Smooth muscle cell (in vitro differentiated cells): ENCODE results near the gene PECR. TPM values are rescaled to one million over a fixed set of nuclear protein-coding genes. Genes with fewer than 3 reads are reported as not detected.
A peak's percentile ranks its signal among the peaks of the same experiment; 100 is the strongest.

Source experiments
- DNase-seq: peaks from one replicate; lab custom pipeline; 2025; ENCODE audit not compliant: unreplicated experiment; lab: John Stamatoyannopoulos, UW
- H2AFZ ChIP-seq: fragments of 200-600 bp; sonication (generic); 2 replicates; pipeline ENCODE4 v1.6.0; 2016; ENCODE audit warnings: antibody characterized with exemption, low read depth, mild to moderate bottlenecking
- H3F3A ChIP-seq: fragments of 200-600 bp; sonication (generic); 2 replicates; pipeline ENCODE4 v1.6.0; 2017; ENCODE audit warnings: antibody characterized with exemption, low read depth
- H3K27ac ChIP-seq: fragments of 200-600 bp; sonication (generic); 2 replicates; pipeline ENCODE4 v1.5.1; 2016; ENCODE audit warnings: low read depth, mild to moderate bottlenecking
- H3K27me3 ChIP-seq: fragments of 200-600 bp; sonication (generic); 2 replicates; pipeline ENCODE4 v1.6.1; 2016; ENCODE audit warnings: low read depth, mild to moderate bottlenecking
- H3K36me3 ChIP-seq: fragments of 200-600 bp; sonication (generic); 2 replicates; pipeline ENCODE4 v1.5.1; 2016; ENCODE audit warnings: low read depth
- H3K4me1 ChIP-seq: fragments of 200-600 bp; sonication (generic); 2 replicates; pipeline ENCODE4 v1.5.1; 2016; ENCODE audit warnings: low read depth
- H3K4me2 ChIP-seq: fragments of 200-600 bp; sonication (generic); 2 replicates; pipeline ENCODE4 v1.6.0; 2016; ENCODE audit warnings: mild to moderate bottlenecking
- H3K4me3 ChIP-seq: fragments of 200-600 bp; sonication (generic); 2 replicates; pipeline ENCODE4 v1.5.1; 2016; ENCODE audit warnings: mild to moderate bottlenecking
- H3K79me2 ChIP-seq: fragments of 200-600 bp; sonication (generic); 2 replicates; pipeline ENCODE4 v1.6.0; 2016; ENCODE audit warnings: low read depth, mild to moderate bottlenecking
- H3K9ac ChIP-seq: fragments of 200-600 bp; sonication (generic); 2 replicates; pipeline ENCODE4 v1.6.0; 2016; ENCODE audit warnings: low read depth
- H3K9me3 ChIP-seq: fragments of 200-600 bp; sonication (generic); replicated peaks from 2 replicates; pipeline ENCODE4 v1.5.1; 2016; ENCODE audit warnings: low read depth
- H4K20me1 ChIP-seq: fragments of 200-600 bp; sonication (generic); 2 replicates; pipeline ENCODE4 v1.6.0; 2016; ENCODE audit warnings: low read depth
- WGBS: methylation state at CpG from one replicate; pipeline ENCODE4 v1.1.7; 2016; ENCODE audit warnings: low lambda C conversion rate; 5-methylcytosine and 5-hydroxymethylcytosine counted together
- polyA plus RNA-seq: library from polyadenylated mRNA; unstranded; fragments of >200 nt; fragmentation: Nextera tagmentation; extraction: Ambion mirVana; gene quantifications from 2 replicates; pipeline ENCODE4 v1.2.1, GENCODE V29; 2016
- total RNA-seq: library from RNA; depleted of rRNA; stranded (reverse); fragments of >200 nt; gene quantifications from 2 replicates; pipeline ENCODE4 v1.2.3, GENCODE V29; 2014
- TF ChIP-seq, protein P1 (sequence below): fragments of 200-600 bp; sonication (generic); IDR thresholded peaks from 2 replicates; pipeline ENCODE4 v1.5.1; 2017; ENCODE audit warnings: borderline replicate concordance, mild to moderate bottlenecking, antibody characterized with exemption; ENCODE audit not compliant: insufficient read depth, poor library complexity, severe bottlenecking

Gene PECR
- total and polyA plus RNA-seq, 2 experiments from 2014 or later = 4.8 to 10.0 TPM

DNA sequence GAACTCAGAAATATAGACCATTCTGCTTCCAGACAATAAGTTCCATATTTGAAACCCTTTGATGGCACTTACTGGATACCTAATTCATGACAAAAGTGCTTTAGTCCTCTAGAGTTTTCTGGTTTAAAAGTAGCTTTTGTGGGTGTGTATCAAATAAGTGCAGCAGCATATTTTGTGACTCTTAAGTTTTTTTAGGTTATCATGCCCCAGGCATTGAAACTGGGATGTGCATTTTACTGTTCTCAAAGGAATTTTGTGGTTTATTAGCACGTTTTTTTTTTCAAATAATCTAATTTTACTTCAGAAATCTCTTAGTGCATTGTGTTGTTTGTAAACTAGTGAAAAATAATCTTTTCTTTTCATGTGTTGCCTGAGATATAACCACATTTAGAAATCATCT, 29.0 kb upstream of the PECR start:
- 24% methylated on average over 1 of the region's 1 CpG for WGBS
- Histone ChIP-seq H3K9me3 (no peaks in the 10 kb centered on the region), H3K9ac (peak overlapping the region; percentile 92), H3K4me1 (peaks cover 40% of the 10 kb centered on the region), H3K79me2 (peaks cover 52% of the 10 kb centered on the region), H3K4me2 (peak overlapping the region; percentile 93), H2AFZ (no peak overlapping the region), H3K36me3 (no peaks in the 10 kb centered on the region), H4K20me1 (peaks cover 9% of the 10 kb centered on the region), H3K27me3 (no peaks in the 10 kb centered on the region), H3K4me3 (peak overlapping the region; percentile 75), H3F3A (peaks cover 33% of the 10 kb centered on the region), H3K27ac (peak overlapping the region; percentile 68)
- DNase-seq = no peak
- TF ChIP-seq, protein P1, sequence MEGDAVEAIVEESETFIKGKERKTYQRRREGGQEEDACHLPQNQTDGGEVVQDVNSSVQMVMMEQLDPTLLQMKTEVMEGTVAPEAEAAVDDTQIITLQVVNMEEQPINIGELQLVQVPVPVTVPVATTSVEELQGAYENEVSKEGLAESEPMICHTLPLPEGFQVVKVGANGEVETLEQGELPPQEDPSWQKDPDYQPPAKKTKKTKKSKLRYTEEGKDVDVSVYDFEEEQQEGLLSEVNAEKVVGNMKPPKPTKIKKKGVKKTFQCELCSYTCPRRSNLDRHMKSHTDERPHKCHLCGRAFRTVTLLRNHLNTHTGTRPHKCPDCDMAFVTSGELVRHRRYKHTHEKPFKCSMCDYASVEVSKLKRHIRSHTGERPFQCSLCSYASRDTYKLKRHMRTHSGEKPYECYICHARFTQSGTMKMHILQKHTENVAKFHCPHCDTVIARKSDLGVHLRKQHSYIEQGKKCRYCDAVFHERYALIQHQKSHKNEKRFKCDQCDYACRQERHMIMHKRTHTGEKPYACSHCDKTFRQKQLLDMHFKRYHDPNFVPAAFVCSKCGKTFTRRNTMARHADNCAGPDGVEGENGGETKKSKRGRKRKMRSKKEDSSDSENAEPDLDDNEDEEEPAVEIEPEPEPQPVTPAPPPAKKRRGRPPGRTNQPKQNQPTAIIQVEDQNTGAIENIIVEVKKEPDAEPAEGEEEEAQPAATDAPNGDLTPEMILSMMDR = no peak

DNA sequence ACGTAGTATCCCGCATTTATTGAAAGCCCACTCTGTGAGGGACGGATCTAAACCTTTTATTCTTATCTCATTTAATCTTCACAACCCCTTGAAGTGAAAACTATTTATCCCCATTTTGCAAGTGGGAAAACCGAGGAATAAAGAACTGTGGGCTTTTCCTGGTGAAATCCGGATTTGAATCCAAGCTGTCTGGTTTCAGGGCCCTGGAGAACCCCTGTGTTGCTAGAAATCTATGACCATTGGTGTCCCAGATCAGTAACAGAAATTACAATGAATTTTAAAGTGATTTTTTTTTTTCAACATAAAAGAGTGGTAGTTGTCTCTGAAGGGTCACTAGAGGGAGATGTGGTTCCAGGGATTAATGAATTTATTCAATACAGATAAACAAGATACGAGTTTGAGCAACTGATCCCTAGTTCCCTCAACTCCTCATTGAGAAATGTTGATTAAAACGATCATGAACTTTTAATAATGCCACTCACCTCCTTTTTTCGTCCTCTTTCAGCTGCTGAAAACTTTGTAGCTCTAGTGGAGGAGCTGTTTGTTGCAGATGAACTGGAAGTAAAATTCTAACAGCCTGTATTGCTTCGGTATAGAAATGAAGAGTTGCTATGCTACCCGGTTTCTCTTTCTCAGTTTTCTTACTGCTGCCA, 28.5 kb upstream of the PECR start:
- Histone ChIP-seq H2AFZ (peak overlapping the region; percentile 75), H3K79me2 (peaks cover 46% of the 10 kb centered on the region)

DNA sequence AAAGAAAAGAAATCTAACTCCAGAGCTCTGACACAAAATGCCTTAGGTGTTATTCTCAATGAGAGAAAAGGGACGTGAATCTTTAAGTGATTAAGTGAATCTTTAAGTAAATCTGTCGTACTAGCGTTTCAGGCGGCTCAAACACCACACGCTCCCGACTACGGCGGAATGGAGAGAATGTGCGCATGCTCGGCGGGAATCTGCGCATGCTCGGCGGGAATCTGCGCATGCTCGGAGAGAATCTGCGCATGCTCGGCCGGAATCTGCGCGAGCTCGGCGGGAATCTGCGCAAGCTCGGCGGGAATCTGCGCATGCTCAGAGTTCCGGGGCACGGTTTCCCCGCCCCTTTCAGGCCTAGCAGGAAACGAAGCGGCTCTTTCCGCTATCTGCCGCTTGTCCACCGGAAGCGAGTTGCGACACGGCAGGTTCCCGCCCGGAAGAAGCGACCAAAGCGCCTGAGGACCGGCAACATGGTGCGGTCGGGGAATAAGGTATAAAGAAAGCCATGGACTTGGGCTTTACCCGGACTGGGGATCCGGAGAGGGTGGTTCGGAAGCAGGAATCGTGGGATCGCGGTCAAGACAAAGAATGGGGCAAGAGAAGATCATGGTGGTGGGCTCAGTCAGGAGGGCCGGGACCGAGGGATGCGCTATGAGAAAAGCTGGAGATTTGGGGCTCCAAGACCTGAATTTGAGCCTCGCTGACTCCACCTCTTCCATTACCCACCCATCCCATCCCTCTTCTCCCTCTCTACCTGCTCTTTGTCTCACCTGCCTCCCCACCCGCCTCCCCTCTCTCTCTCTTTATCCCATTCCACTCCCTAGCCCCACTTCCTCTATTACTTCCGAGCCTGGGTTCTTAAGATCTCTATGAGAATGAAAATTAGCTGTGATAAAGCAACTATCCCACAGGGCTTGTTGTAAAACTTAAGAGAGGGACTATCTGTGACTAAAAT, 27.6 kb upstream of the PECR start, which contains the start of gene XRCC5:
TSS of gene XRCC5 (plus strand) at position 382 of the 955 bp plus-strand sequence. CDS start at position 471, 89 bp downstream.
- H3F3A ChIP-seq = peaks cover 31% of the 10 kb centered on the region
- peak within 1 kb of the TSS; percentile 75 for H3K4me3 ChIP-seq
- no peaks in the 10 kb centered on the region for H3K27me3 ChIP-seq
- under 1% methylated on average over 57 of the region's 57 CpGs for WGBS
- H3K27ac ChIP-seq = peak within 1 kb of the TSS; percentile 75
- H4K20me1 ChIP-seq = peaks cover 9% of the 10 kb centered on the region
- H3K9ac ChIP-seq = peak within 1 kb of the TSS; percentile 92
- H3K9me3 ChIP-seq = no peaks in the 10 kb centered on the region
- H2AFZ ChIP-seq = peak within 1 kb of the TSS; percentile 75
- peaks cover 33% of the 10 kb centered on the region for H3K4me1 ChIP-seq
- H3K79me2 ChIP-seq = peaks cover 44% of the 10 kb centered on the region
- no peaks in the 10 kb centered on the region for H3K36me3 ChIP-seq
- peak within 1 kb of the TSS; percentile 93 for H3K4me2 ChIP-seq
- peak; percentile 91 for DNase-seq
- TF ChIP-seq, protein P1 = no peak

More for the DNA sequence above, 28.5 kb upstream of the PECR start:
- peaks cover 9% of the 10 kb centered on the region for H4K20me1 ChIP-seq
- peak overlapping the region; percentile 93 for H3K4me2 ChIP-seq
- H3K27ac ChIP-seq = peak overlapping the region; percentile 68
- no peak for DNase-seq
- no peaks in the 10 kb centered on the region for H3K36me3 ChIP-seq
- H3K9me3 ChIP-seq = no peaks in the 10 kb centered on the region
- 14% methylated on average over 10 of the region's 10 CpGs for WGBS
- H3K4me3 ChIP-seq = peak overlapping the region; percentile 75
- no peaks in the 10 kb centered on the region for H3K27me3 ChIP-seq
- peaks cover 35% of the 10 kb centered on the region for H3K4me1 ChIP-seq
- H3K9ac ChIP-seq = peak overlapping the region; percentile 92
- TF ChIP-seq, protein P1 = peak; percentile 50
- peaks cover 33% of the 10 kb centered on the region for H3F3A ChIP-seq
